ENCODE results near the gene EFNA5. TPM values are rescaled to one million over a fixed set of nuclear protein-coding genes. Genes with fewer than 3 reads are reported as not detected.

EFNA5 gene
- total RNA-seq, 3 donors from 2014 or later (not counting 1 experiment from before 2014, with no cell fraction given), result 2.2 to 8.1 (median 4.3) TPM

GRCh38 chr5:107329850-107330249 lies 340.9 kb downstream of the EFNA5 start:
- Histone ChIP-seq H3K4me3 (ENCODE audit: low read length) (no peak overlapping the region), H3K4me1 (ENCODE audit: control insufficient read depth, insufficient read depth, low read length) (no peaks in the 10 kb centered on the region), H3K27ac (ENCODE audit: low read length) (no peak overlapping the region), H3K9me3 (ENCODE audit: control insufficient read depth, insufficient read depth, low read length) (no peaks in the 10 kb centered on the region), H3K27me3 (ENCODE audit: control insufficient read depth, insufficient read depth, low read length) (no peaks in the 10 kb centered on the region), H3K36me3 (ENCODE audit: control insufficient read depth, insufficient read depth, low read length) (no peaks in the 10 kb centered on the region)
- intact Hi-C loops (cut with micrococcal nuclease), result no loop called here
- TF ChIP-seq, protein P1, sequence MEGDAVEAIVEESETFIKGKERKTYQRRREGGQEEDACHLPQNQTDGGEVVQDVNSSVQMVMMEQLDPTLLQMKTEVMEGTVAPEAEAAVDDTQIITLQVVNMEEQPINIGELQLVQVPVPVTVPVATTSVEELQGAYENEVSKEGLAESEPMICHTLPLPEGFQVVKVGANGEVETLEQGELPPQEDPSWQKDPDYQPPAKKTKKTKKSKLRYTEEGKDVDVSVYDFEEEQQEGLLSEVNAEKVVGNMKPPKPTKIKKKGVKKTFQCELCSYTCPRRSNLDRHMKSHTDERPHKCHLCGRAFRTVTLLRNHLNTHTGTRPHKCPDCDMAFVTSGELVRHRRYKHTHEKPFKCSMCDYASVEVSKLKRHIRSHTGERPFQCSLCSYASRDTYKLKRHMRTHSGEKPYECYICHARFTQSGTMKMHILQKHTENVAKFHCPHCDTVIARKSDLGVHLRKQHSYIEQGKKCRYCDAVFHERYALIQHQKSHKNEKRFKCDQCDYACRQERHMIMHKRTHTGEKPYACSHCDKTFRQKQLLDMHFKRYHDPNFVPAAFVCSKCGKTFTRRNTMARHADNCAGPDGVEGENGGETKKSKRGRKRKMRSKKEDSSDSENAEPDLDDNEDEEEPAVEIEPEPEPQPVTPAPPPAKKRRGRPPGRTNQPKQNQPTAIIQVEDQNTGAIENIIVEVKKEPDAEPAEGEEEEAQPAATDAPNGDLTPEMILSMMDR (IDR thresholded peaks at IDR 0.05), result no peak
- Mint-ChIP-seq H3K9me3 (peaks cover 0 to 2% of the 10 kb centered on the region in 2 donors), H3K4me1 (no peaks in the 10 kb centered on the region), H3K36me3 (no peaks in the 10 kb centered on the region), H3K27ac (no peak overlapping the region), H3K4me3 (no peak overlapping the region), H3K27me3 (ENCODE audit: low read depth in 2 of 2) (peaks cover 4 to 8% of the 10 kb centered on the region in 2 donors)
- DNase-seq (no peak), ATAC-seq (no peak)

Measured in natural killer cell (primary cell).